SIG-M5 (cell line): ENCODE data around the gene KLHL22.
"Not testable (repeated sequence)": the region's sequence is repeated elsewhere in the genome, so short reads cannot be mapped to it uniquely, and the experiment has no call there.

Experiments
- DNase-seq: peaks from one replicate; lab custom pipeline; 2025; lab: John Stamatoyannopoulos, UW

Gene KLHL22

GRCh38 chr22:20470525-20470924, 25.1 kb downstream of the KLHL22 start:
- DNase-seq, result not testable (repeated sequence)

GRCh38 chr22:20469110-20469868, 26.3 kb downstream of the KLHL22 start:
- DNase-seq, result no peak

GRCh38 chr22:20466659-20467379, 28.8 kb downstream of the KLHL22 start:
- no peak for DNase-seq

GRCh38 chr22:20465759-20466077, 29.9 kb downstream of the KLHL22 start:
- DNase-seq, result no peak

GRCh38 chr22:20464912-20465758, 30.5 kb downstream of the KLHL22 start:
- DNase-seq, result no peak

GRCh38 chr22:20464096-20464614, 31.4 kb downstream of the KLHL22 start:
- no peak for DNase-seq

GRCh38 chr22:20463324-20464095, 32.1 kb downstream of the KLHL22 start:
- no peak for DNase-seq

- DNase-seq, result no peak
Measured at GRCh38 chr22:20459862-20460261, 35.7 kb downstream of the KLHL22 start.

- DNase-seq, result no peak
Measured at GRCh38 chr22:20459152-20459542, 36.4 kb downstream of the KLHL22 start.

- DNase-seq, result no peak
Measured at GRCh38 chr22:20458530-20459151, 37.0 kb downstream of the KLHL22 start.

GRCh38 chr22:20457506-20458240, 37.9 kb downstream of the KLHL22 start:
- no peak for DNase-seq

GRCh38 chr22:20456722-20457076, 38.9 kb downstream of the KLHL22 start:
- no peak for DNase-seq

- DNase-seq, result no peak
Measured at GRCh38 chr22:20456064-20456721, 39.4 kb downstream of the KLHL22 start.

GRCh38 chr22:20455709-20456063, 39.9 kb downstream of the KLHL22 start:
- DNase-seq, result no peak

GRCh38 chr22:20453222-20453621, 42.4 kb downstream of the KLHL22 start:
- DNase-seq, result no peak

GRCh38 chr22:20451920-20452319, 43.7 kb downstream of the KLHL22 start:
- DNase-seq, result no peak

GRCh38 chr22:20451129-20451778, 44.3 kb downstream of the KLHL22 start:
- DNase-seq, result not testable (repeated sequence)

- no peak for DNase-seq
Measured at GRCh38 chr22:20450551-20450906, 45.1 kb downstream of the KLHL22 start.

- DNase-seq, result no peak
Measured at GRCh38 chr22:20449819-20450550, 45.6 kb downstream of the KLHL22 start.
